HUES48 (cell line): ENCODE results near the gene RDH5.
A peak's percentile ranks its signal among the peaks of the same experiment; 100 is the strongest.

ENCODE experiments used
- H3K27ac ChIP-seq: one replicate; pipeline ENCODE4 v1.7.0; 2013; ENCODE audit warnings: low read depth, low read length, inconsistent platforms
- H3K27me3 ChIP-seq: 2 replicates; pipeline ENCODE4 v1.6.1; 2013; ENCODE audit warnings: mild to moderate bottlenecking, low read length; ENCODE audit not compliant: control insufficient read depth, insufficient read depth
- H3K36me3 ChIP-seq: 2 replicates; pipeline ENCODE4 v1.6.1; 2013; ENCODE audit warnings: low read length; ENCODE audit not compliant: control insufficient read depth, insufficient read depth
- H3K4me1 ChIP-seq: 2 replicates; pipeline ENCODE4 v1.6.1; 2013; ENCODE audit warnings: mild to moderate bottlenecking, low read length; ENCODE audit not compliant: control insufficient read depth, insufficient read depth
- H3K4me3 ChIP-seq: 2 replicates; pipeline ENCODE4 v1.5.1; 2013; ENCODE audit warnings: mild to moderate bottlenecking, low read depth, low read length
- H3K9ac ChIP-seq: 2 replicates; pipeline ENCODE4 v1.6.1; 2013; ENCODE audit warnings: mild to moderate bottlenecking, low read depth, low read length, moderate library complexity
- H3K9me3 ChIP-seq: 2 replicates; pipeline ENCODE4 v1.6.1; 2013; ENCODE audit warnings: low read length; ENCODE audit not compliant: control insufficient read depth, insufficient read depth

The RDH5 gene

GRCh38 chr12:55704824-55705718 is 15.1 kb upstream of the RDH5 start:
- no peak overlapping the region for H3K9ac ChIP-seq
- peaks cover 10% of the 10 kb centered on the region; the same call in 1 of the 2 replicates for H3K27me3 ChIP-seq
- no peak overlapping the region for H3K27ac ChIP-seq
- peaks cover 28% of the 10 kb centered on the region for H3K4me1 ChIP-seq
- no peaks in the 10 kb centered on the region for H3K9me3 ChIP-seq
- no peaks in the 10 kb centered on the region for H3K36me3 ChIP-seq
- H3K4me3 ChIP-seq = no peak overlapping the region

GRCh38 chr12:55705782-55706402 is 14.3 kb upstream of the RDH5 start:
- Histone ChIP-seq H3K9ac (no peak overlapping the region), H3K36me3 (no peaks in the 10 kb centered on the region), H3K27ac (no peak overlapping the region), H3K4me3 (peak overlapping the region; percentile 90; the same call in 1 of the 2 replicates), H3K27me3 (peaks cover 10% of the 10 kb centered on the region; the same call in 1 of the 2 replicates), H3K9me3 (no peaks in the 10 kb centered on the region), H3K4me1 (peaks cover 28% of the 10 kb centered on the region)

- no peaks in the 10 kb centered on the region for H3K36me3 ChIP-seq
Observed at GRCh38 chr12:55706568-55707218, 13.5 kb upstream of the RDH5 start.

GRCh38 chr12:55707219-55707671 is 12.9 kb upstream of the RDH5 start:
- H3K27me3 ChIP-seq = peaks cover 16% of the 10 kb centered on the region
- peak overlapping the region; percentile 51 for H3K27ac ChIP-seq
- H3K4me3 ChIP-seq = peak overlapping the region; percentile 90
- H3K36me3 ChIP-seq = no peaks in the 10 kb centered on the region
- H3K9me3 ChIP-seq = no peaks in the 10 kb centered on the region
- H3K9ac ChIP-seq = peak overlapping the region; percentile 61
- H3K4me1 ChIP-seq = peaks cover 28% of the 10 kb centered on the region

More at GRCh38 chr12:55706568-55707218, 13.5 kb upstream of the RDH5 start:
- Histone ChIP-seq H3K4me3 (peak overlapping the region; percentile 90), H3K4me1 (peaks cover 28% of the 10 kb centered on the region), H3K9ac (no peak overlapping the region), H3K27me3 (peaks cover 11% of the 10 kb centered on the region), H3K27ac (peak overlapping the region; percentile 10), H3K9me3 (no peaks in the 10 kb centered on the region)

- peaks cover 20% of the 10 kb centered on the region for H3K27me3 ChIP-seq
Observed at GRCh38 chr12:55707841-55708694, 12.1 kb upstream of the RDH5 start, which contains the start of gene ITGA7. Gene ITGA7, minus strand, starts transcription at chr12:55707904. Its CDS starts 222 bp downstream, at chr12:55707682.

GRCh38 chr12:55708695-55709233 is 11.4 kb upstream of the RDH5 start:
- peaks cover 28% of the 10 kb centered on the region for H3K4me1 ChIP-seq
- H3K36me3 ChIP-seq = no peaks in the 10 kb centered on the region
- H3K9me3 ChIP-seq = no peaks in the 10 kb centered on the region
- H3K4me3 ChIP-seq = peak overlapping the region; percentile 90
- peaks cover 20% of the 10 kb centered on the region for H3K27me3 ChIP-seq
- no peak overlapping the region for H3K27ac ChIP-seq
- H3K9ac ChIP-seq = no peak overlapping the region

More at GRCh38 chr12:55707841-55708694, 12.1 kb upstream of the RDH5 start, which contains the start of gene ITGA7:
- Histone ChIP-seq H3K27ac (peak within 1 kb of the TSS; percentile 72), H3K4me1 (peaks cover 28% of the 10 kb centered on the region), H3K9me3 (no peaks in the 10 kb centered on the region), H3K36me3 (no peaks in the 10 kb centered on the region), H3K9ac (peak within 1 kb of the TSS; percentile 61), H3K4me3 (peak within 1 kb of the TSS; percentile 90)

GRCh38 chr12:55711786-55712553 is 8.2 kb upstream of the RDH5 start:
- Histone ChIP-seq H3K4me1 (peaks cover 12% of the 10 kb centered on the region), H3K9me3 (no peaks in the 10 kb centered on the region), H3K36me3 (no peaks in the 10 kb centered on the region), H3K9ac (no peak overlapping the region), H3K27me3 (peaks cover 15% of the 10 kb centered on the region), H3K4me3 (no peak overlapping the region), H3K27ac (no peak overlapping the region)

GRCh38 chr12:55712700-55713415 is 7.3 kb upstream of the RDH5 start:
- peaks cover 14% of the 10 kb centered on the region for H3K27me3 ChIP-seq
- H3K27ac ChIP-seq = no peak overlapping the region
- H3K4me1 ChIP-seq = peaks cover 20% of the 10 kb centered on the region
- no peaks in the 10 kb centered on the region for H3K36me3 ChIP-seq
- H3K9me3 ChIP-seq = no peaks in the 10 kb centered on the region
- no peak overlapping the region for H3K4me3 ChIP-seq
- no peak overlapping the region for H3K9ac ChIP-seq

- Histone ChIP-seq H3K36me3 (no peaks in the 10 kb centered on the region), H3K4me1 (peaks cover 24% of the 10 kb centered on the region), H3K9ac (no peak overlapping the region), H3K4me3 (no peak overlapping the region), H3K27ac (no peak overlapping the region), H3K27me3 (peaks cover 14% of the 10 kb centered on the region), H3K9me3 (no peaks in the 10 kb centered on the region)
Observed at GRCh38 chr12:55713721-55714120, 6.5 kb upstream of the RDH5 start.
